Skeletal muscle satellite cell (primary cell): Measurements from ENCODE around the gene UBA7. TPM values are rescaled to one million over a fixed set of nuclear protein-coding genes. Genes with fewer than 3 reads are reported as not detected.
A peak's percentile ranks its signal among the peaks of the same experiment; 100 is the strongest.

Experiments used
- H3K27me3 ChIP-seq: 2 replicates; pipeline ENCODE4 v1.7.0; 2013; ENCODE audit warnings: low read length; ENCODE audit not compliant: control insufficient read depth, insufficient read depth
- H3K36me3 ChIP-seq: 2 replicates; pipeline ENCODE4 v1.7.0; 2013; ENCODE audit warnings: mild to moderate bottlenecking, control low read depth, low read length; ENCODE audit not compliant: insufficient read depth
- H3K4me1 ChIP-seq: 2 replicates; pipeline ENCODE4 v1.7.0; 2013; ENCODE audit warnings: low read length; ENCODE audit not compliant: control insufficient read depth, insufficient read depth
- H3K4me2 ChIP-seq: 2 replicates; pipeline ENCODE4 v1.7.0; 2013; ENCODE audit warnings: mild to moderate bottlenecking, low read length
- H3K4me3 ChIP-seq: 2 replicates; pipeline ENCODE4 v1.7.0; 2013; ENCODE audit warnings: low read length
- H3K9ac ChIP-seq: 2 replicates; pipeline ENCODE4 v1.7.0; 2013; ENCODE audit warnings: mild to moderate bottlenecking, low read depth, low read length, moderate library complexity
- H3K9me3 ChIP-seq: replicated peaks from 2 replicates; pipeline ENCODE4 v1.7.0; 2013; ENCODE audit warnings: mild to moderate bottlenecking, control low read depth, low read length
- total RNA-seq: library from RNA; depleted of rRNA; stranded (reverse); fragments of >200 nt; gene quantifications from 2 replicates; pipeline ENCODE4 v1.2.3, GENCODE V29; 2012; rRNA removed

Gene UBA7
- 15.0 and 17.7 TPM in 2 replicates for total RNA-seq

- no peaks in the 10 kb centered on the region for H3K9me3 ChIP-seq
- H3K36me3 ChIP-seq = no peaks in the 10 kb centered on the region
- peak within 1 kb of the TSS; percentile 91 for H3K4me2 ChIP-seq
- H3K4me1 ChIP-seq = peaks cover 12% of the 10 kb centered on the region
- peak within 1 kb of the TSS; percentile 70 for H3K9ac ChIP-seq
- peak within 1 kb of the TSS; percentile 70 for H3K4me3 ChIP-seq
- no peaks in the 10 kb centered on the region for H3K27me3 ChIP-seq
These were observed at the start of gene UBA7 for GRCh38 chr3:49813497-49814174. Gene UBA7 (minus strand): TSS chr3:49813953. CDS start chr3:49813787, 166 bp downstream.

GRCh38 chr3:49859576-49860305, 46.0 kb upstream of the UBA7 start:
- Histone ChIP-seq H3K4me2 (no peak overlapping the region), H3K4me3 (no peak overlapping the region), H3K36me3 (no peaks in the 10 kb centered on the region), H3K4me1 (peaks cover 12% of the 10 kb centered on the region), H3K9me3 (no peaks in the 10 kb centered on the region), H3K27me3 (peaks cover 30% of the 10 kb centered on the region), H3K9ac (no peak overlapping the region)

- Histone ChIP-seq H3K4me2 (peak within 1 kb of the TSS; percentile 90), H3K4me3 (peak within 1 kb of the TSS; percentile 85), H3K9ac (peak within 1 kb of the TSS; percentile 73), H3K9me3 (no peaks in the 10 kb centered on the region), H3K4me1 (peaks cover 12% of the 10 kb centered on the region), H3K27me3 (no peaks in the 10 kb centered on the region), H3K36me3 (no peaks in the 10 kb centered on the region)
These were observed 42.6 kb upstream of the UBA7 start, which contains the start of gene TRAIP for GRCh38 chr3:49856181-49857005. Gene TRAIP (minus strand): TSS chr3:49856564. CDS start chr3:49856453, 111 bp downstream.

GRCh38 chr3:49855662-49856061, 41.9 kb upstream of the UBA7 start:
- peak overlapping the region; percentile 85 for H3K4me3 ChIP-seq
- no peaks in the 10 kb centered on the region for H3K27me3 ChIP-seq
- peak overlapping the region; percentile 73 for H3K9ac ChIP-seq
- no peaks in the 10 kb centered on the region for H3K36me3 ChIP-seq
- no peaks in the 10 kb centered on the region for H3K9me3 ChIP-seq
- H3K4me2 ChIP-seq = peak overlapping the region; percentile 90
- H3K4me1 ChIP-seq = peaks cover 12% of the 10 kb centered on the region

- Histone ChIP-seq H3K27me3 (no peaks in the 10 kb centered on the region), H3K4me3 (no peak overlapping the region), H3K9me3 (no peaks in the 10 kb centered on the region), H3K9ac (no peak overlapping the region), H3K4me1 (no peaks in the 10 kb centered on the region), H3K4me2 (no peak overlapping the region), H3K36me3 (peaks cover 11% of the 10 kb centered on the region)
These were observed 31.9 kb upstream of the UBA7 start for GRCh38 chr3:49845694-49846093.

- no peak overlapping the region for H3K4me2 ChIP-seq
- H3K9me3 ChIP-seq = no peaks in the 10 kb centered on the region
- no peak overlapping the region for H3K9ac ChIP-seq
- H3K4me1 ChIP-seq = no peaks in the 10 kb centered on the region
- H3K36me3 ChIP-seq = peaks cover 11% of the 10 kb centered on the region
- no peaks in the 10 kb centered on the region for H3K27me3 ChIP-seq
- H3K4me3 ChIP-seq = no peak overlapping the region
These were observed 30.9 kb upstream of the UBA7 start for GRCh38 chr3:49844464-49845183.

- Histone ChIP-seq H3K4me3 (no peak overlapping the region), H3K27me3 (no peaks in the 10 kb centered on the region), H3K4me1 (peaks cover 3% of the 10 kb centered on the region), H3K9ac (no peak overlapping the region), H3K36me3 (peaks cover 11% of the 10 kb centered on the region), H3K4me2 (no peak overlapping the region), H3K9me3 (no peaks in the 10 kb centered on the region)
These were observed 29.2 kb upstream of the UBA7 start for GRCh38 chr3:49842843-49843517.

GRCh38 chr3:49841806-49842205, 28.1 kb upstream of the UBA7 start:
- no peaks in the 10 kb centered on the region for H3K9me3 ChIP-seq
- no peak overlapping the region for H3K9ac ChIP-seq
- H3K4me2 ChIP-seq = no peak overlapping the region
- H3K36me3 ChIP-seq = peaks cover 5% of the 10 kb centered on the region
- peaks cover 3% of the 10 kb centered on the region for H3K4me1 ChIP-seq
- no peaks in the 10 kb centered on the region for H3K27me3 ChIP-seq
- H3K4me3 ChIP-seq = no peak overlapping the region

- H3K9me3 ChIP-seq = no peaks in the 10 kb centered on the region
- H3K4me1 ChIP-seq = peaks cover 3% of the 10 kb centered on the region
- H3K4me2 ChIP-seq = no peak overlapping the region
- no peak overlapping the region for H3K9ac ChIP-seq
- H3K4me3 ChIP-seq = no peak overlapping the region
- no peaks in the 10 kb centered on the region for H3K27me3 ChIP-seq
- H3K36me3 ChIP-seq = peaks cover 5% of the 10 kb centered on the region
These were observed 27.5 kb upstream of the UBA7 start for GRCh38 chr3:49841126-49841696.

- Histone ChIP-seq H3K4me1 (peaks cover 3% of the 10 kb centered on the region), H3K27me3 (no peaks in the 10 kb centered on the region), H3K9ac (no peak overlapping the region), H3K9me3 (no peaks in the 10 kb centered on the region), H3K4me2 (no peak overlapping the region), H3K4me3 (no peak overlapping the region), H3K36me3 (peaks cover 4% of the 10 kb centered on the region)
These were observed 26.6 kb upstream of the UBA7 start for GRCh38 chr3:49840388-49840787.
